GM23248 (cell line): ENCODE results near the gene KRT36. TPM values are rescaled to one million over a fixed set of nuclear protein-coding genes. Genes with fewer than 3 reads are reported as not detected.

Source experiments
- DNase-seq: peaks from one replicate; pipeline ENCODE4 v3.0.0-alpha.2; 2015
- H2AFZ ChIP-seq: fragments of 200-600 bp; sonication (generic); 2 replicates; pipeline ENCODE4 v1.6.1; 2016; ENCODE audit warnings: antibody characterized with exemption
- H3F3A ChIP-seq: fragments of 200-600 bp; sonication (generic); 2 replicates; pipeline ENCODE4 v1.6.1; 2016; ENCODE audit warnings: mild to moderate bottlenecking, antibody characterized with exemption, mixed run types; ENCODE audit not compliant: insufficient read depth
- H3K27ac ChIP-seq: fragments of 200-600 bp; sonication (generic); 2 replicates; pipeline ENCODE4 v1.5.1; 2016; ENCODE audit warnings: mild to moderate bottlenecking
- H3K27me3 ChIP-seq: fragments of 200-600 bp; sonication (generic); replicated peaks from 2 replicates; pipeline ENCODE4 v1.6.1; 2016; ENCODE audit warnings: mild to moderate bottlenecking; ENCODE audit not compliant: insufficient read depth
- H3K36me3 ChIP-seq: fragments of 200-600 bp; sonication (generic); 2 replicates; pipeline ENCODE4 v1.6.1; 2016; ENCODE audit warnings: low read depth, mild to moderate bottlenecking
- H3K4me1 ChIP-seq: fragments of 200-600 bp; sonication (generic); 2 replicates; pipeline ENCODE4 v1.6.1; 2016; ENCODE audit warnings: mild to moderate bottlenecking; ENCODE audit not compliant: insufficient read depth
- H3K4me2 ChIP-seq: fragments of 200-600 bp; sonication (generic); one replicate; pipeline ENCODE4 v1.6.1; 2016; ENCODE audit warnings: mild to moderate bottlenecking; ENCODE audit not compliant: unreplicated experiment
- H3K4me3 ChIP-seq: fragments of 200-600 bp; sonication (generic); 2 replicates; pipeline ENCODE4 v1.5.1; 2016; ENCODE audit warnings: mild to moderate bottlenecking
- H3K79me2 ChIP-seq: fragments of 200-600 bp; sonication (generic); 2 replicates; pipeline ENCODE4 v1.6.1; 2016; ENCODE audit warnings: mild to moderate bottlenecking; ENCODE audit not compliant: insufficient read depth
- H3K9ac ChIP-seq: fragments of 200-600 bp; sonication (generic); 2 replicates; pipeline ENCODE4 v1.6.1; 2016; ENCODE audit warnings: mild to moderate bottlenecking
- H3K9me2 ChIP-seq: fragments of 200-600 bp; sonication (generic); 2 replicates; pipeline ENCODE4 v1.6.1; 2016; ENCODE audit warnings: mixed run types, mild to moderate bottlenecking, moderate library complexity; ENCODE audit not compliant: insufficient read depth
- H3K9me3 ChIP-seq: fragments of 200-600 bp; sonication (generic); one replicate; pipeline ENCODE4 v1.6.1; 2017; ENCODE audit warnings: low read depth
- H4K20me1 ChIP-seq: fragments of 200-600 bp; sonication (generic); 2 replicates; pipeline ENCODE4 v1.6.0; 2016; ENCODE audit not compliant: insufficient read depth
- EZH2 ChIP-seq: fragments of 200-600 bp; sonication (generic); IDR thresholded peaks from 2 replicates; pipeline ENCODE4 v1.6.1; 2018; ENCODE audit warnings: antibody characterized with exemption, mild to moderate bottlenecking; ENCODE audit not compliant: insufficient read depth, poor library complexity, severe bottlenecking
- EZH2phosphoT487 ChIP-seq: fragments of 200-600 bp; sonication (generic); IDR thresholded peaks from 2 replicates; pipeline ENCODE4 v1.6.1; 2018; ENCODE audit warnings: antibody characterized with exemption, moderate library complexity, mild to moderate bottlenecking, low read depth; ENCODE audit not compliant: insufficient read depth
- WGBS, 2 experiments: methylation state at CpG; one replicate each; pipeline ENCODE4 v1.1.6; 2015 to 2017; ENCODE audit warnings: low lambda C conversion rate in 2 of 2, low coverage in 1 of 2; ENCODE audit errors: missing lambda C conversion rate in 2 of 2; 5-methylcytosine and 5-hydroxymethylcytosine counted together
- in situ Hi-C: fragments of 300-500 bp; cut with MboI; formaldehyde crosslinking; loops from 2 replicates; pipeline ENCODE4 v1.15.0; 2020
- polyA plus RNA-seq: library from polyadenylated mRNA; unstranded; fragments of >200 nt; fragmentation: Nextera tagmentation; extraction: Ambion mirVana; gene quantifications from 2 replicates; pipeline ENCODE4 v1.2.1, GENCODE V29; 2016
- total RNA-seq: library from RNA; depleted of rRNA; stranded (reverse); fragments of >200 nt; shearing (Covaris generic); gene quantifications from 2 replicates; pipeline ENCODE4 v1.2.3, GENCODE V29; 2014

KRT36 gene
- total and polyA plus RNA-seq, 2 experiments from 2014 or later = not detected

DNA sequence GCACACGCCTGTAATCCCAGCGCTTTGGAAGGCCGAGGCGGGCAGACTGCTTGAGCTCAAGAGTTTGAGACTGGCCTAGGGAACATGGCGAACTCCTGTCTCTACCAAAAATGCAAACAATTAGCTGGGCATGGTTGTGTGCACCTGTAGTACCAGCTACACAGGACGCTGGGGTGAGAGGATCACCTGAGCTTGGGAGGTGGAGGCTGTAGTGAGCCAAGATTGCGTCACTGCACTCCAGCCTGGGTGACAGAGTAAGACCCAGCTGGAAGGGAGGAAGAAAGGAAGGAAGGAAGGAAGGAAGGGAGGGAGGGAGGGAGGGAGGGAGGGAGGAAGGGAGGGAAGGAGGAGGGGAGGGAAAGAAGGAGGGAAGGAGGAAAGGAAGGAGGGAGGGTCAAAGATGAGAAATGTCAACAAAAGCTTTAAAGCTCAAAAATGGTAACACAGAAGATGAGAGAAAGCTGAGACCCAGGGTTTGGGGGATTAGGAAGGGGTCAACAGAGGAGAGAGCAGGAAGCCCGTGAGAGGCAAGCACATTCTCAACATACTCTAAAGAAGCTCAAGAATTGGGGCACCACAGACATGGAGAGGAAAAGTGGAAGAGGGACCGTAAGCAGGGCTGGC lies 43.3 kb upstream of the KRT36 start:
- WGBS, 2 experiments = 84 to 91% methylated on average over 9 of the region's 9 CpGs
- TF ChIP-seq EZH2 (no peak), EZH2phosphoT487 (no peak)
- no peak overlapping the region for H3K9ac ChIP-seq
- no peaks in the 10 kb centered on the region for H4K20me1 ChIP-seq
- no peaks in the 10 kb centered on the region for H3K79me2 ChIP-seq
- H3K9me2 ChIP-seq = no peaks in the 10 kb centered on the region
- no peak overlapping the region for H2AFZ ChIP-seq
- in situ Hi-C loops = no loop called here
- H3K4me3 ChIP-seq = no peak overlapping the region
- DNase-seq = no peak
- no peaks in the 10 kb centered on the region for H3K36me3 ChIP-seq
- no peaks in the 10 kb centered on the region for H3K9me3 ChIP-seq
- H3F3A ChIP-seq = no peaks in the 10 kb centered on the region
- no peaks in the 10 kb centered on the region for H3K27me3 ChIP-seq
- H3K4me2 ChIP-seq = no peak overlapping the region
- no peak overlapping the region for H3K27ac ChIP-seq
- H3K4me1 ChIP-seq = peaks cover 26% of the 10 kb centered on the region

DNA sequence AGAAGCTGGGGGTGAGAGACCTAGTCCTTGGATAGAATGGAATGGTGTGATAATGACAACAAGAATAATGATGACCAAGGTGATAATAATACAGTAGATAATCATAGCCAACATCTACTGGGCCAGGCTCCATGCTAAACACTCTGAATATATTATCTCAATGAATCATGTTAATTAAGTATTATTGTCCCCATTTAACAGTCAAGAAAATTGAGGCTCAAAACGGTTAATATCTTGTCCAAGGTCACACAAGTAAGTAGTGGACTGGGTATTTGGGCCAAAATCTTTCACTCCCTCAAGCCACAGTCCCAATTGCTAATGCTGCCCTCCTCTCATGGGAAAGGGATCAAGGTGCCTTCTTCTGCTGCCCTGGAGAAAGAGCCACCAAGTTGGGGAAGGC lies 42.3 kb upstream of the KRT36 start:
- Histone ChIP-seq H3K4me3 (no peak overlapping the region), H3K79me2 (no peaks in the 10 kb centered on the region), H3K36me3 (no peaks in the 10 kb centered on the region), H3K9ac (no peak overlapping the region), H3K9me3 (no peaks in the 10 kb centered on the region), H3K27ac (no peak overlapping the region), H3F3A (no peaks in the 10 kb centered on the region), H3K4me1 (peaks cover 22% of the 10 kb centered on the region), H2AFZ (no peak overlapping the region), H3K27me3 (no peaks in the 10 kb centered on the region; the same call in 1 of the 2 replicates), H3K4me2 (no peak overlapping the region), H3K9me2 (no peaks in the 10 kb centered on the region), H4K20me1 (no peaks in the 10 kb centered on the region)
- TF ChIP-seq EZH2 = no peak
- TF ChIP-seq EZH2phosphoT487 = no peak
- no peak for DNase-seq
- WGBS, 2 experiments = 55 to 67% methylated on average over 1 of the region's 1 CpG
- in situ Hi-C loops = no loop called here

DNA sequence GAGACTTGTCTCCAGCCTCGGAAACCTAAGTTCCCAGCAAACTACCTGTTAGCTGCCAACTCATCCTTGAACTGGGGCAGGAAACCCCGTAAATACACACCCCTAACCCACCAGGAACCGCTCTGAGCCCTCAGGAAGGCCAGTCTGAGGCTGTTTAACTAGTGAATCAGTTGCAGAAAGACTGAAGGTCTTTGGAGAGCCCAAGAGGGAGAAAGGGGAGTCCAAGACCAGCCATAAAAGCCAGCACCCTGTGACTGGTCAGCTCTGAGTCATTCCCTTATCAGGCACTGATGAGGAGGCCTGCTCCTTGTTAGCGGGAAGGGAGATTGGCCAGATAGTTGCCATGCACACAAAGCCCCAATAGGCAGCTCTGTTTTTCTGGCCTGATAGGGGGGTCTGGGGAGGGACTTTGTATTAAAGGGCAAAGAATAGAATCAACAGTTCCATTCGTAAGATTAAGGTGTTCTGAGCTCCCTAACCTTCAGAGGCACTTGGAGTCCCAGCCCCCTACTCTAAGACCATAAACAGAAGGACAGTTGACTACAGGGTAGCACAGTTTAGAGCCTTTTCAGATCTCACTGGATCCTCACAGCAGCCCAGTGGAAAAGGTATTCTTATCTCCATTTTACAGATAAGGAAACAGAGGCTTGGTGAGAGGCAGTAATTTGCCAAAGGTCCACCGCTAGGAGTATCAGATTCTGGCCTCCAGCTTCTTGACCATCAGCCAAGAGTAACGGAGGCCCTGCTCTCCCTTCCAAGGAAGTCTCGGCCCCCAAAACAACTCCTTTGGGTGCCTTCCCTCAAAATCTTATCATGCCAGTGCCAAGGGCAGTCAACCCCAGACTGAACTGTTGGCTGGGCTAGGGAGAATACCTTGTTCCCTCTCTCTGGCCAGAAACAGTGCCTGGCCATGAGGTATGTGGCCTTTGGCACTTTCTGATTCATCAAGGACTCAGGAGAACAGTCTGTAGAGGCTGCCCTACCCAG lies 40.6 kb upstream of the KRT36 start:
- Histone ChIP-seq H3K9ac (no peak overlapping the region), H3K79me2 (no peaks in the 10 kb centered on the region), H4K20me1 (no peaks in the 10 kb centered on the region), H3K27me3 (no peaks in the 10 kb centered on the region; the same call in 1 of the 2 replicates), H3F3A (no peaks in the 10 kb centered on the region), H2AFZ (no peak overlapping the region), H3K4me2 (no peak overlapping the region), H3K9me2 (no peaks in the 10 kb centered on the region), H3K4me3 (no peak overlapping the region), H3K27ac (peak overlapping the region; percentile 18), H3K4me1 (peaks cover 22% of the 10 kb centered on the region), H3K36me3 (no peaks in the 10 kb centered on the region), H3K9me3 (no peaks in the 10 kb centered on the region)
- TF ChIP-seq EZH2phosphoT487 (no peak), EZH2 (no peak)
- WGBS, 2 experiments = 63 to 67% methylated on average over 7 to 8 of the region's 8 CpGs
- in situ Hi-C loops = no loop called here
- DNase-seq = peak; percentile 90

DNA sequence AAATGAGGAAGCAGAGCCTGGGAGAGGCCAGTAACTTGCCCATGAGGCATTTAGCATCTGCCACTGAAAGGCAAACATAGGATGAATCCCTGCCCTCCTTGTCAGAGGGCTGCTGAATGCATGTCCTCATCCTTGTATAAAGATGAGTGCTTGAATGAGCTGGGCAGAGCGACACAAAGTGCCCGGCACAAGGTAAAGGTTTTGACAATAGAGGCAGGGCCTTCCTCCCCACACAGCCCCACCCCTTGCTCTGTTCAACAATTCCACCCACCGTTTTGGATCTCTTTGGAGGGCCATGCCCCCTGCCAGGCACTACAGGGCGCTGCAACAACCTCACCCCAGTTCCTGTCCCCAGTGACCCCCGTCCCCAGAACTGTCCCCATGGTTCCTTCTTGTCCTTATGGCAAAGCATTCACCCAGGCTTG lies 39.8 kb upstream of the KRT36 start:
- Histone ChIP-seq H3K79me2 (no peaks in the 10 kb centered on the region), H3K9me3 (no peaks in the 10 kb centered on the region), H3K36me3 (no peaks in the 10 kb centered on the region), H3K9me2 (no peaks in the 10 kb centered on the region), H4K20me1 (no peaks in the 10 kb centered on the region), H2AFZ (no peak overlapping the region), H3K4me2 (no peak overlapping the region), H3K27ac (no peak overlapping the region), H3K4me1 (peaks cover 22% of the 10 kb centered on the region), H3F3A (no peaks in the 10 kb centered on the region), H3K4me3 (no peak overlapping the region), H3K27me3 (no peaks in the 10 kb centered on the region; the same call in 1 of the 2 replicates), H3K9ac (no peak overlapping the region)
- TF ChIP-seq EZH2phosphoT487 (no peak), EZH2 (no peak)
- 79 to 87% methylated on average over 5 of the region's 5 CpGs for WGBS, 2 experiments
- peak; percentile 21 for DNase-seq
- in situ Hi-C loops = no loop called here
